GM12874 (cell line): ENCODE results near the gene FAM114A1.

Source experiments
- CTCF ChIP-seq: IDR thresholded peaks from 2 replicates; pipeline ENCODE4 v1.5.1; 2011; ENCODE audit warnings: low read depth, mild to moderate bottlenecking, control low read depth, low read length, moderate library complexity; ENCODE audit not compliant: insufficient read depth

Gene FAM114A1

GRCh38 chr4:38859501-38859900 is 8.1 kb upstream of the FAM114A1 start:
- TF ChIP-seq CTCF = no peak

- peak; percentile 86 for TF ChIP-seq CTCF
These were observed 6.7 kb upstream of the FAM114A1 start for GRCh38 chr4:38860788-38861424.

GRCh38 chr4:38861791-38862190 is 5.8 kb upstream of the FAM114A1 start:
- TF ChIP-seq CTCF = no peak

GRCh38 chr4:38865445-38865844 is 2.2 kb upstream of the FAM114A1 start:
- TF ChIP-seq CTCF = no peak

- TF ChIP-seq CTCF = no peak
These were observed 581 bp upstream of the FAM114A1 start for GRCh38 chr4:38866973-38867477.

GRCh38 chr4:38868059-38868960 is 704 bp downstream of the FAM114A1 start:
- no peak for TF ChIP-seq CTCF

- no peak for TF ChIP-seq CTCF
These were observed 1.9 kb downstream of the FAM114A1 start for GRCh38 chr4:38869511-38869910.
